ENCODE data around the gene CCDC198. TPM values are rescaled to one million over a fixed set of nuclear protein-coding genes. Genes with fewer than 3 reads are reported as not detected.

Gene CCDC198
- total RNA-seq = not detected in 2 replicates

GRCh38 chr14:57493467-57494181 is at the start of gene CCDC198:
TSS of gene CCDC198 (minus strand) at chr14:57493857. CDS start at chr14:57493715, 142 bp downstream.

Other genes with a start within 250 kb of the CCDC198 start
- 30.6 and 37.5 TPM in 2 replicates for gene EXOC5, start 225.0 kb downstream of the CCDC198 start, total RNA-seq
- 17.7 and 18.3 TPM in 2 replicates for gene AP5M1, start 224.9 kb downstream of the CCDC198 start, total RNA-seq
- gene NAA30, start 103.3 kb downstream of the CCDC198 start, total RNA-seq = 10.2 and 11.7 TPM in 2 replicates

All from airway epithelial cell (primary cell).